Trophoblast cell (in vitro differentiated cells and primary cell): ENCODE results near the gene FAM83C.

Experiments
- DNase-seq, 2 donors: peaks; one replicate each; pipeline ENCODE4 v3.0.0-alpha.2; 2016
- H2AFZ ChIP-seq: 2 replicates; pipeline ENCODE4 v1.6.1; 2013; ENCODE audit warnings: low read length, moderate library complexity, mild to moderate bottlenecking; ENCODE audit not compliant: insufficient read depth, poor library complexity
- H2AK5ac ChIP-seq: 2 replicates; pipeline ENCODE4 v1.6.1; 2013; ENCODE audit warnings: mild to moderate bottlenecking, low read length
- H2BK120ac ChIP-seq: 2 replicates; pipeline ENCODE4 v1.6.1; 2013; ENCODE audit warnings: low read length, mild to moderate bottlenecking, moderate library complexity; ENCODE audit not compliant: insufficient read depth, poor library complexity
- H2BK12ac ChIP-seq: 2 replicates; pipeline ENCODE4 v1.6.1; 2013; ENCODE audit warnings: mild to moderate bottlenecking, low read length, moderate library complexity
- H2BK5ac ChIP-seq: 2 replicates; pipeline ENCODE4 v1.6.1; 2013; ENCODE audit warnings: low read length, low read depth, moderate library complexity, mild to moderate bottlenecking; ENCODE audit not compliant: poor library complexity
- H3K14ac ChIP-seq: 2 replicates; pipeline ENCODE4 v1.6.1; 2013; ENCODE audit warnings: mild to moderate bottlenecking, low read length
- H3K18ac ChIP-seq: 2 replicates; pipeline ENCODE4 v1.6.1; 2013; ENCODE audit warnings: mild to moderate bottlenecking, low read length
- H3K23ac ChIP-seq: 2 replicates; pipeline ENCODE4 v1.6.1; 2013; ENCODE audit warnings: low read length
- H3K27ac ChIP-seq: 2 replicates; pipeline ENCODE4 v1.5.1; 2013; ENCODE audit warnings: low read depth, mild to moderate bottlenecking, inconsistent platforms, low read length, moderate library complexity
- H3K27me3 ChIP-seq: 2 replicates; pipeline ENCODE4 v1.6.1; 2013; ENCODE audit warnings: inconsistent platforms, mild to moderate bottlenecking, low read length, moderate library complexity; ENCODE audit not compliant: insufficient read depth
- H3K36me3 ChIP-seq, 2 experiments: 1 replicate in 1 of 2; 2 replicates in 1 of 2; pipeline ENCODE4 v1.6.1; 2013; ENCODE audit warnings: low read length in 2 of 2, mild to moderate bottlenecking in 2 of 2, moderate library complexity in 1 of 2; ENCODE audit not compliant: insufficient read depth in 2 of 2, control insufficient read depth in 1 of 2
- H3K4ac ChIP-seq: 2 replicates; pipeline ENCODE4 v1.6.1; 2013; ENCODE audit warnings: low read depth, mild to moderate bottlenecking, low read length, moderate library complexity
- H3K4me1 ChIP-seq, 2 experiments: 1 replicate in 1 of 2; 2 replicates in 1 of 2; pipeline ENCODE4 v1.6.1; 2013; ENCODE audit warnings: low read length in 2 of 2, mild to moderate bottlenecking in 2 of 2, moderate library complexity in 1 of 2; ENCODE audit not compliant: insufficient read depth in 2 of 2, control insufficient read depth in 1 of 2
- H3K4me2 ChIP-seq: 2 replicates; pipeline ENCODE4 v1.6.1; 2013; ENCODE audit warnings: inconsistent platforms, mild to moderate bottlenecking, low read length, moderate library complexity
- H3K4me3 ChIP-seq: 2 replicates; pipeline ENCODE4 v1.5.1; 2013; ENCODE audit warnings: mild to moderate bottlenecking, low read depth, low read length, inconsistent platforms
- H3K79me1 ChIP-seq: one replicate; pipeline ENCODE4 v1.6.1; 2013; ENCODE audit warnings: low read length
- H3K79me2 ChIP-seq: 2 replicates; pipeline ENCODE4 v1.6.1; 2013; ENCODE audit warnings: low read length, mild to moderate bottlenecking; ENCODE audit not compliant: control insufficient read depth, insufficient read depth, poor library complexity
- H3K9ac ChIP-seq: 2 replicates; pipeline ENCODE4 v1.6.1; 2013; ENCODE audit warnings: mild to moderate bottlenecking, low read length
- H3K9me3 ChIP-seq: 2 replicates; pipeline ENCODE4 v1.6.1; 2013; ENCODE audit warnings: low read depth, mild to moderate bottlenecking, control low read depth, inconsistent platforms, low read length; ENCODE audit not compliant: insufficient read depth
- H4K12ac ChIP-seq: 2 replicates; pipeline ENCODE4 v1.6.1; 2013; ENCODE audit warnings: low read depth, mild to moderate bottlenecking, low read length, moderate library complexity
- H4K8ac ChIP-seq: 2 replicates; pipeline ENCODE4 v1.6.1; 2013; ENCODE audit warnings: low read depth, mild to moderate bottlenecking, low read length, moderate library complexity
- H4K91ac ChIP-seq: one replicate; pipeline ENCODE4 v1.6.1; 2013; ENCODE audit warnings: low read depth, mild to moderate bottlenecking, low read length, moderate library complexity
- WGBS: extraction: QIAGEN DNeasy Blood & Tissue Kit; methylation state at CpG from one replicate; pipeline ENCODE4 v1.1.7; 2013; ENCODE audit warnings: missing lambda C conversion rate; ENCODE audit not compliant: insufficient read length, insufficient coverage; ENCODE audit errors: extremely low coverage; 5-methylcytosine and 5-hydroxymethylcytosine counted together

The FAM83C gene

DNA sequence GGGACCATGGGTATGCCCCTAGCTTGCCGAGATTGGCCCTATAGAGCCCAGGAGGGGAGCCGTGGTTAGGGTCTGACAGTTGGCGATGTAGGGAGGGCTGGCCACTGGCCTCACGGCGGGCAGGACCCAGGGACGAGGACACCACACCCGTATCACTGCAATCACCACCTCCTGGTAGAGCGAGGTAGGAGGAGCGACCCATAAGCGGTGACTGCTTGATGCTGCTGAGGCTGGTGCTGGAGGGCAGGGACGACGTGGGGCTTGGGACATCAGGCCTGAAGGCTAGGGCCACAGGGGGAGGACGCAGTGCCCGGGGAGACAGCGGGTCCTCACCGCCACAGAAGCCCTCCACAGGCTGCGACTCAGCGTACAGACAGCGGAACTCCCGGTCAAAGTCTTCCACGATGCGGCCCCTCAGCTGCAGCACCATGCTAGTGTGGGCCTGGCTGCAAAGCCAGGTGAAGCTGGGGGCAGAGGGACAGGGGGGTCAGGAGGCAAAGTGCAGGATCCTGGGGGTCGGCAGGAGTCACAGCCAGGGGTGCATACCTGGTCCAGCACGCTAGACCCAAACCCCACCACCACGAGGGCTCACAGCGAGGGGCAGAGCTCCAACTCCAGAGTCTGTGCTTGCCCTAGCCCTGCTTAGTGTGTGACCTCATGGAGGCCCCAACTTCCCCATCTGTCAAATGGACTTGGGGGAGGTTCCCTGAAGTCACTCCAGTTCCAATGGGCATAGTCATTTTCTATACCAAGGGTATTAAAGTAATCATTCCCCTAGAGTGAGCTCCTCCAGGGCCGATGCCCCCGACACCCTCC, 4.5 kb downstream of the FAM83C start:
- H3K4me1 ChIP-seq, result peaks cover 7 to 8% of the 10 kb centered on the region in 2 experiments
- no peak overlapping the region for H3K14ac ChIP-seq
- no peak overlapping the region for H3K23ac ChIP-seq
- no peak overlapping the region for H2AFZ ChIP-seq
- no peak overlapping the region for H4K12ac ChIP-seq
- no peaks in the 10 kb centered on the region for H3K27me3 ChIP-seq
- peaks cover 0 to 2% of the 10 kb centered on the region in 2 experiments for H3K36me3 ChIP-seq
- H4K8ac ChIP-seq, result no peak overlapping the region
- no peak overlapping the region for H3K4me2 ChIP-seq
- H3K18ac ChIP-seq, result no peak overlapping the region
- peaks cover 13% of the 10 kb centered on the region for H3K79me2 ChIP-seq
- no peak overlapping the region for H2BK120ac ChIP-seq
- no peak overlapping the region for H2AK5ac ChIP-seq
- H3K4me3 ChIP-seq, result no peak overlapping the region
- no peak overlapping the region for H3K9ac ChIP-seq
- H4K91ac ChIP-seq, result no peak overlapping the region
- no CpG with 5 or more reads among the region's 28 CpGs for WGBS
- no peak overlapping the region for H3K27ac ChIP-seq
- peaks cover 3% of the 10 kb centered on the region for H3K9me3 ChIP-seq
- H3K4ac ChIP-seq, result no peak overlapping the region
- peaks cover 10% of the 10 kb centered on the region for H3K79me1 ChIP-seq
- no peak overlapping the region for H2BK5ac ChIP-seq
- H2BK12ac ChIP-seq, result no peak overlapping the region
- DNase-seq, result no peak

DNA sequence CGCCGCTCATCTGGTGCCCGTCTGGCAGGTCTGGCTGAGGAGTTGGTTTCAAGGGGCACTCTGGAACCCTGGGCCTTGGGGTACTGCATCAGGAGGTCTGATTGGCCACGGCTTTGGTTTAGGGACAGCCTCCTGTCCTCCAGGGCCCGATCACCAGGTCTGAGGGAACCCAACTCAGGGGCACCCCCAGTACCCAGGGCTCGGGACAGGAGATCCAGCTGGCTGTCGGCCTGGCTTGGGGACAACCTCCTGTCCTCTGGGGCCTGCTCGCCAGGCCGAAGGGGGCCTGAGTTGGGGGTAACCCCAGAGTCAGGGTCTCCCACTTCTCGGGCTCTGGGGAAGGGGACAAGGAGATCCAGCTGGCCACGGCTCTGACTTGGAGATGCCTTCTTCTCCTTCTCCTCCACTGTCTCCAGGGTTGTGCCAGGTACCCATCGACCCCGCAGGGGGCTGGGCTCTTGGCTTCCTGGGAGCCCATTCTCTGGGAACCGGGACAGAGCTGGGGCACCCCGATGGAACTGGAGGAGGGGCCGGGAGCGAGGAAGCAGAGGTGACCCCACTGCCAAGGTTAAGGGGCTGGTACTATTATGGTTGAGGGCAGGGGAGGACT, 5.2 kb downstream of the FAM83C start:
- Histone ChIP-seq H3K36me3 (peaks cover 0 to 2% of the 10 kb centered on the region in 2 experiments), H2AFZ (no peak overlapping the region), H3K27ac (no peak overlapping the region), H2BK5ac (no peak overlapping the region), H4K91ac (no peak overlapping the region), H3K4me1 (peaks cover 7 to 8% of the 10 kb centered on the region in 2 experiments), H4K12ac (no peak overlapping the region), H4K8ac (no peak overlapping the region), H3K4ac (no peak overlapping the region), H3K79me2 (peaks cover 13% of the 10 kb centered on the region), H3K14ac (no peak overlapping the region), H3K27me3 (no peaks in the 10 kb centered on the region), H2AK5ac (no peak overlapping the region), H2BK12ac (no peak overlapping the region), H3K9ac (no peak overlapping the region), H3K18ac (no peak overlapping the region), H3K4me2 (no peak overlapping the region), H2BK120ac (no peak overlapping the region), H3K4me3 (no peak overlapping the region), H3K79me1 (peaks cover 10% of the 10 kb centered on the region), H3K23ac (no peak overlapping the region), H3K9me3 (peaks cover 3% of the 10 kb centered on the region)
- no CpG with 5 or more reads among the region's 17 CpGs for WGBS
- no peak for DNase-seq

DNA sequence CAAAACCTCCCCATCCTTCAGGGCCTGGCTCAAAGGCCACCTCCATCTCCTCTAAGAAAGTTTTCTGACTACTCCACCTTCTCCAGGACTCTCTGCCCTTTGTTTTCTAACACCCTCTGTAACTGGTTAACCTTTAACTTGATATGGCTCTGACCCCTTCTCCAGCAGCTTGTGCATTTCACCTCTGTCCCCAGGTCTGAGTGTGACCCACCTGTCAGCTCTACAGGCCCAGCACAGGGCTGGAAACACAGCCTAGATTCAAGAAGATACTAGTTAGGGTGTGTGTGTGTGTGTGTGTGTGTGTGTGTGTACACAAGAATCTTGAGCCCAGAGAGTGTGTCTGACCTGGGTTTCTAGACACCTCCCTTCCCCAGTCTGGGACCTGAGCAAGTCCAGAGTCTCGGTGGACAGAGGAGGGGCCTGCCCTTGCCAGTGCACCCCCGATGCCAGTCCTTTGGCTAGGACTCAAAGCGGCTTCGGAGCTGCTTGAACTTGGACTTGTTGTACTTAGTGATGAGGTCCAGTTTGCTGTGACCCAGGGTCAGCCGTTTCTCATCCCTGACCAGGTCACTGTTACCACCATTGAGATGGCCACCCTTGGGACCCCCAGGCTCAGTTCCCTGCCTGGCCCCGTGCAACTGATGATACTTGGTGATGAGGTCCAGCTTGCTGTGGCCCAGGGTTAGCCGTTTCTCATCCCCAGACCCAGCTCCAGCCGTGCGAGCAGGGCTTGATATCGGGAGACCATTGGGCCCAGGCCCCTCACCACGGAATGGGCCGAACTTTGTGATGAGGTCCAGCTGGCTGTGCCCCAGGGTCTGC, 5.9 kb downstream of the FAM83C start:
- Histone ChIP-seq H3K36me3 (peaks cover 3 to 5% of the 10 kb centered on the region in 2 experiments), H3K4ac (no peak overlapping the region), H2BK12ac (no peak overlapping the region), H3K79me2 (peaks cover 13% of the 10 kb centered on the region), H2BK120ac (no peak overlapping the region), H4K12ac (no peak overlapping the region), H2AFZ (no peak overlapping the region), H3K27me3 (no peaks in the 10 kb centered on the region), H4K8ac (no peak overlapping the region), H2BK5ac (no peak overlapping the region), H3K9me3 (peaks cover 3% of the 10 kb centered on the region), H3K4me3 (no peak overlapping the region), H3K23ac (no peak overlapping the region), H3K9ac (no peak overlapping the region), H3K18ac (no peak overlapping the region), H3K79me1 (peaks cover 10% of the 10 kb centered on the region), H3K27ac (no peak overlapping the region), H4K91ac (no peak overlapping the region), H3K4me1 (peaks cover 7 to 8% of the 10 kb centered on the region in 2 experiments), H3K4me2 (no peak overlapping the region), H3K14ac (no peak overlapping the region), H2AK5ac (no peak overlapping the region)
- no peak for DNase-seq
- WGBS, result no CpG with 5 or more reads among the region's 12 CpGs

DNA sequence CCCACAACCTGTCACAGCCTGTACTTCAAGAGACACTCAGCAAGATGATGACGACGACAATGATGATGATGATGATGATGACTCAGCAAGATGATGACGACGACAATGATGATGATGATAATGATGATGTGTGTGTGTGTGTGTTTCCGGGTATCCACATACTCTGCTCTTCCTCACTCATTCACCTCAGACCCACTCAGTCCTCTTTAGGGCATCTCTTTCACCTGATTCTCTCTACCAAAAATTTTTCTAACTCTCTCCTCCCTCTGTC, 6.5 kb downstream of the FAM83C start:
- Histone ChIP-seq H3K4ac (no peak overlapping the region), H3K14ac (no peak overlapping the region), H2BK12ac (no peak overlapping the region), H3K36me3 (peaks cover 7% of the 10 kb centered on the region in 2 experiments), H3K79me1 (peaks cover 10% of the 10 kb centered on the region), H2AFZ (no peak overlapping the region), H4K91ac (no peak overlapping the region), H3K4me3 (no peak overlapping the region), H2BK5ac (no peak overlapping the region), H3K23ac (no peak overlapping the region), H3K9me3 (peaks cover 3% of the 10 kb centered on the region), H3K79me2 (peaks cover 13% of the 10 kb centered on the region), H4K8ac (no peak overlapping the region), H2AK5ac (no peak overlapping the region), H2BK120ac (no peak overlapping the region), H3K18ac (no peak overlapping the region), H3K27me3 (no peaks in the 10 kb centered on the region), H3K9ac (no peak overlapping the region), H3K4me2 (no peak overlapping the region), H3K4me1 (peaks cover 7 to 8% of the 10 kb centered on the region in 2 experiments), H3K27ac (no peak overlapping the region), H4K12ac (no peak overlapping the region)
- no CpG with 5 or more reads among the region's 5 CpGs for WGBS
- no peak for DNase-seq
